ENCODE measurements around the gene TSHZ2.

Gene TSHZ2

DNA sequence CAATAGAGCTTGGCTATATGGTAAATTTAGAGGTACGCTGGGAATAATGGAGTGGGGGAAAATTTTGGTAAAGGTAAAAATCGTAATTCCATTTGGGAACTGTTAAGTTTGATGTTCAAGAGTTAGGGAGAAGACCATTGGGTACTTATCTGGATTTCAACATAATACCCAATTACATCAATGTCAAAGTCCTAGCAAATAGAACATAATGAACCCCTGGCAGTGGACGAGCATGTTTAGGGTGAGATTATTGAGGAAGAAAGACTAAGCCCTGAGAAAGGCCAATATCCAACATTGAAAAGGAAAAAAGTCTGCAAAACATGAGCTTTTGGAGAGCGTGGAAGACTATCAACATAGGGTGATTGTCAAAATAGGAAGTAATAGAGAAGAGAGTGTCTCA lies 106.6 kb downstream of the TSHZ2 start:
- TF ChIP-seq, protein P1, sequence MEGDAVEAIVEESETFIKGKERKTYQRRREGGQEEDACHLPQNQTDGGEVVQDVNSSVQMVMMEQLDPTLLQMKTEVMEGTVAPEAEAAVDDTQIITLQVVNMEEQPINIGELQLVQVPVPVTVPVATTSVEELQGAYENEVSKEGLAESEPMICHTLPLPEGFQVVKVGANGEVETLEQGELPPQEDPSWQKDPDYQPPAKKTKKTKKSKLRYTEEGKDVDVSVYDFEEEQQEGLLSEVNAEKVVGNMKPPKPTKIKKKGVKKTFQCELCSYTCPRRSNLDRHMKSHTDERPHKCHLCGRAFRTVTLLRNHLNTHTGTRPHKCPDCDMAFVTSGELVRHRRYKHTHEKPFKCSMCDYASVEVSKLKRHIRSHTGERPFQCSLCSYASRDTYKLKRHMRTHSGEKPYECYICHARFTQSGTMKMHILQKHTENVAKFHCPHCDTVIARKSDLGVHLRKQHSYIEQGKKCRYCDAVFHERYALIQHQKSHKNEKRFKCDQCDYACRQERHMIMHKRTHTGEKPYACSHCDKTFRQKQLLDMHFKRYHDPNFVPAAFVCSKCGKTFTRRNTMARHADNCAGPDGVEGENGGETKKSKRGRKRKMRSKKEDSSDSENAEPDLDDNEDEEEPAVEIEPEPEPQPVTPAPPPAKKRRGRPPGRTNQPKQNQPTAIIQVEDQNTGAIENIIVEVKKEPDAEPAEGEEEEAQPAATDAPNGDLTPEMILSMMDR (IDR thresholded peaks at IDR 0.05; ENCODE audit: unreplicated experiment in 3 of 3), result no peak
- peaks cover 27% of the 10 kb centered on the region for H3K4me1 Mint-ChIP-seq
- H3K27ac Mint-ChIP-seq, result no peak overlapping the region
- no peak overlapping the region for H3K4me3 Mint-ChIP-seq
- H3K36me3 Mint-ChIP-seq (ENCODE audit: low read depth), result peaks cover 3% of the 10 kb centered on the region
- no peaks in the 10 kb centered on the region for H3K27me3 Mint-ChIP-seq (ENCODE audit: low read depth)
- no peaks in the 10 kb centered on the region for H3K9me3 Mint-ChIP-seq

DNA sequence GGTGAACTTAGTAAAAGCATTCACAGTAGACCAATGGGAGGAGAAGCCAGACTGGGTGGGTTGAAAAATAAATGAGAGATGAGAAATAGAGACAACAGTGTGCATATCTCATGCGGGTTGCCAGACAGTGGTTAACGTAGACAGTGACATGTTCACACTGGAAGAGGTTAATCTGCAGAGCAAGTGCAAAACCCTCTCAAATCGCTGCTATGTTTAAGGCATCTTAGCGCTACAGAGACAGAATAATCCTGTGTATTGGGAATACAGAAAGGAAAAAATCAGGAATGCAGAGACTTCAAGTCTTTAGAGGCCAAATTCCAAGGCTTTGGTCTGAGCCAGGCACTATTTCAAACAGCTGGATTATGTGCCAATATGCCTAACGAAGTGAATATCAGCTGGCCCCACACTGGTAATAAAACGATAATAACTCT lies 107.1 kb downstream of the TSHZ2 start:
- Mint-ChIP-seq H3K9me3 (no peaks in the 10 kb centered on the region), H3K36me3 (ENCODE audit: low read depth) (peaks cover 3% of the 10 kb centered on the region), H3K27me3 (ENCODE audit: low read depth) (no peaks in the 10 kb centered on the region), H3K4me3 (no peak overlapping the region), H3K27ac (no peak overlapping the region), H3K4me1 (peaks cover 22% of the 10 kb centered on the region)
- TF ChIP-seq, protein P1 (IDR thresholded peaks at IDR 0.05; ENCODE audit: unreplicated experiment in 3 of 3), result no peak

DNA sequence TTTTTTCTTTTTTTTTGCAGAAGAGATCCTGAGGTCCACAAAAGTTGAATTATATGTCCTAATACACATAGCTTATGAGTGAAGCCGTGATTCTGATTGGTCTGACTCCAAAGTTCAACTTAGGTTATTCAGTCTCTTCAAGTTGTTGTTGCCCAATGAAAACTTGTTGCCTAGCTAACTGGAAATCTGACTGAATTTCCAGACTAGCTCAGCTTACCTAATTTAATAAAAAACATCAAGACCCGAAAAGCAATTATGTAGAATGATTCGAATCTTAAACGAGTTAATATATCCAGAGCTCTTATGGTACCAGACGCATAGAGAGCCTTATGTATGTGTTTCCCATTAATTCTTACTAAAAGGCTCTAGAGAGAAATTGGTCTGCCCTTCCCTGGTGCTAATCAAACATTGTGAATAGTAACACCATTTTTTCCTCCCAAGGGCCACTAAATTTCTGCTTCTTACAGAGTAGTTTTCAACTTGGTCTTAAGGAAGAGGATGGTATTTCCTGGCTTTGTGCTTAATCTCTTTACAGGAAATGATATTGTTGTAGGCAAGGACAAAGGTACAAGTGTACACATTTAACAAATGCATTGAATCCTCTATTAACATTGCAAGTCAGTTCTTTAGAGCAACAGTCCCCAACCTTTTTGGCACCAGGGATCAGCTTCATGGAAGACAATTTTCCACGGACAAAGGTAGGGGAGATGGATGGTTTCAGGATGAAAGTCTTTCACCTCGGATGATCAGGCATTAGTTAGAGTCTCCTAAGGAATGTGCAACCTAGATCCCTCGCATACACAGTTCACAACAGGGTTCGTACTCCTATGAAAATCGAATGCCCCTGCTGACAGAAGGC lies 107.9 kb downstream of the TSHZ2 start:
- TF ChIP-seq, protein P1 (IDR thresholded peaks at IDR 0.05; ENCODE audit: unreplicated experiment in 3 of 3), result no peak
- Mint-ChIP-seq H3K27me3 (ENCODE audit: low read depth) (no peaks in the 10 kb centered on the region), H3K4me1 (peaks cover 22% of the 10 kb centered on the region), H3K36me3 (ENCODE audit: low read depth) (peaks cover 3% of the 10 kb centered on the region), H3K9me3 (no peaks in the 10 kb centered on the region), H3K4me3 (no peak overlapping the region), H3K27ac (peak overlapping the region in 1 of 3 experiments; percentile 17)

DNA sequence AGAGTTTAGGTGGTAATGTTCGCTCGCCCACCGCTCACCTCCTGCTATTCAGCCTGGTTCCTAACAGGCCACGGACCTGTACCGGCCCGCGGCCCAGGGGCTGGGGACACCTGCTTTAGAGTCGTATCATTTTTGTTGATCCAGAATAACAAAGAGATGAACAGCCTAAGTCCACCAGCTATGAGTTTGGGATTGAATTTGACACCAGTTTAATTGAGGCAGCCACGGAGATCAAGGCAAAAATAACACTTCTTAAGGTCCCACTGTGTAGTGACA lies 108.5 kb downstream of the TSHZ2 start:
- no peaks in the 10 kb centered on the region for H3K9me3 Mint-ChIP-seq
- no peak overlapping the region for H3K4me3 Mint-ChIP-seq
- peaks cover 22% of the 10 kb centered on the region for H3K4me1 Mint-ChIP-seq
- H3K27me3 Mint-ChIP-seq (ENCODE audit: low read depth), result no peaks in the 10 kb centered on the region
- H3K36me3 Mint-ChIP-seq (ENCODE audit: low read depth), result peaks cover 3% of the 10 kb centered on the region
- TF ChIP-seq, protein P1 (IDR thresholded peaks at IDR 0.05; ENCODE audit: unreplicated experiment in 3 of 3), result no peak
- H3K27ac Mint-ChIP-seq, result no peak overlapping the region

DNA sequence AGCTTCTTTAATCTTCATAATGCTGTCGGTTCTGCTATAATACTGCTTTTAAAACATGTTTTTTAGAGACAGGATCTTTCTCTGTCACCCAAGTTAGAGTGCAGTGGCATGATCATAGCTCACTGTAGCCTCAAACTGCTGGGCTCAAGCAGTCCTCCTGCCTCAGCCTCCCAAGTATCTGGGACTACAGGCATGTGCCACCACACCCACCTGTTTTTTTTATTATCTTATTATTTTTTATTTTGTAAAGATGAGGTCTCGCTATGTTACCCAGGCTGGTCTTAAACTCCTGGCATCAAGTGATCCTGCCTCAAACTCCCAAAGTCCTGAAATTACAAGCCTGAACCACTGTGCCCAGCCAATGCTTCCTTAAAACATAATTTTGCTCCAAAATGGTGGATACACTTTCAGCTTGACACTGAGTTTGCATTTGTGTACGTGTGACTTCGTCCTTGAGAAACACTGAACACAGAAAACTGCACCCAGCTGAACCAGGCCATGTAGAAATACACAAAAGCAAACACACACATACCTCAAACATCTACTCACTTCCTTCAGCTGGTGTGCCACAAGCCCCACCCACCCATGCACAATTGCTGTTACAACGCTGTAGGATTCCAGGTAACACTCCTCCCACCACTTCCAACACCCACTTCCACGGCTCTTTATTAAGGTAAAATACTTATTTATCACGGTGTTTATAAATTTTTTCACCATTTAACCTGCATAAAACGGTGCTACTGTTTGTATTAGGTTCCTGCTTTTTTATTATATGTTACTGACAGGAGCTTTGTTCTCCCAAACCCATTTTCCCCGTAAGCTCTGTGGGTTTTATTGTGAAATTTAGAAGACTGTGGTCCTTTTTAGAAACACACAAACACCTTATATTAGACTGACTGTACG lies 109.1 kb downstream of the TSHZ2 start:
- H3K4me1 Mint-ChIP-seq, result peaks cover 22% of the 10 kb centered on the region
- no peaks in the 10 kb centered on the region for H3K9me3 Mint-ChIP-seq
- peaks cover 3% of the 10 kb centered on the region for H3K36me3 Mint-ChIP-seq (ENCODE audit: low read depth)
- H3K4me3 Mint-ChIP-seq, result no peak overlapping the region
- TF ChIP-seq, protein P1 (IDR thresholded peaks at IDR 0.05; ENCODE audit: unreplicated experiment in 3 of 3), result no peak
- H3K27me3 Mint-ChIP-seq (ENCODE audit: low read depth), result no peaks in the 10 kb centered on the region
- H3K27ac Mint-ChIP-seq, result peak overlapping the region; percentile 47 to 68 (median 58)
